ENCODE results near the gene RNF32.
"Not testable (repeated sequence)": the region's sequence is repeated elsewhere in the genome, so short reads cannot be mapped to it uniquely, and the experiment has no call there.

RNF32 gene

GRCh38 chr7:156693627-156694026 lies 53.1 kb downstream of the RNF32 start:
- DNase-seq (ENCODE audit: low read depth), result no peak
- no peak for TF ChIP-seq CTCF (IDR thresholded peaks at IDR 0.05; ENCODE audit: low read depth, low read length, missing control alignments)
- no peak overlapping the region for H3K4me3 ChIP-seq (ENCODE audit: low read depth, low read length)

GRCh38 chr7:156697283-156697682 lies 56.7 kb downstream of the RNF32 start:
- not testable (repeated sequence) for H3K4me3 ChIP-seq (ENCODE audit: low read depth, low read length); DNase-seq (ENCODE audit: low read depth)

GRCh38 chr7:156698512-156698911 lies 57.9 kb downstream of the RNF32 start:
- DNase-seq (ENCODE audit: low read depth); H3K4me3 ChIP-seq (ENCODE audit: low read depth, low read length): not testable (repeated sequence)

GRCh38 chr7:156701787-156702186 lies 61.2 kb downstream of the RNF32 start:
- H3K4me3 ChIP-seq (ENCODE audit: low read depth, low read length); DNase-seq (ENCODE audit: low read depth): not testable (repeated sequence)

- no peak for TF ChIP-seq CTCF (IDR thresholded peaks at IDR 0.05; ENCODE audit: low read depth, low read length, missing control alignments)
- no peak for DNase-seq (ENCODE audit: low read depth)
- no peak overlapping the region for H3K4me3 ChIP-seq (ENCODE audit: low read depth, low read length)
Observed at GRCh38 chr7:156702399-156702798, 61.8 kb downstream of the RNF32 start.

- H3K4me3 ChIP-seq (ENCODE audit: low read depth, low read length), result no peak overlapping the region
- TF ChIP-seq CTCF (IDR thresholded peaks at IDR 0.05; ENCODE audit: low read depth, low read length, missing control alignments), result no peak
Observed at GRCh38 chr7:156703209-156703608, 62.6 kb downstream of the RNF32 start.

GRCh38 chr7:156703773-156704482 lies 63.4 kb downstream of the RNF32 start:
- DNase-seq (ENCODE audit: low read depth), result no peak
- no peak for TF ChIP-seq CTCF (IDR thresholded peaks at IDR 0.05; ENCODE audit: low read depth, low read length, missing control alignments)
- H3K4me3 ChIP-seq (ENCODE audit: low read depth, low read length), result no peak overlapping the region

More at GRCh38 chr7:156703209-156703608, 62.6 kb downstream of the RNF32 start:
- no peak for DNase-seq (ENCODE audit: low read depth)

- DNase-seq (ENCODE audit: low read depth), result no peak
- no peak overlapping the region for H3K4me3 ChIP-seq (ENCODE audit: low read depth, low read length)
- TF ChIP-seq CTCF (IDR thresholded peaks at IDR 0.05; ENCODE audit: low read depth, low read length, missing control alignments), result no peak
Observed at GRCh38 chr7:156722043-156722826, 81.7 kb downstream of the RNF32 start.

Measured in GM12864 (cell line).